ENCODE results near the gene UCHL3. TPM values are rescaled to one million over a fixed set of nuclear protein-coding genes. Genes with fewer than 3 reads are reported as not detected.

Gene UCHL3
- total RNA-seq, 1 donor from 2014 or later, result 34.3 TPM

GRCh38 chr13:75587679-75588078 is 38.1 kb downstream of the UCHL3 start:
- no peak for DNase-seq (ENCODE audit: low read depth, low spot score)
- H3K4me1 Mint-ChIP-seq, result no peaks in the 10 kb centered on the region

GRCh38 chr13:75596657-75597182 is 47.1 kb downstream of the UCHL3 start:
- H3K27me3 Mint-ChIP-seq (ENCODE audit: low read depth), result no peaks in the 10 kb centered on the region
- DNase-seq (ENCODE audit: low read depth, low spot score), result no peak
- H3K27ac Mint-ChIP-seq (ENCODE audit: unreplicated experiment), result no peak overlapping the region
- no peaks in the 10 kb centered on the region for H3K9me3 Mint-ChIP-seq
- TF ChIP-seq, protein P1, sequence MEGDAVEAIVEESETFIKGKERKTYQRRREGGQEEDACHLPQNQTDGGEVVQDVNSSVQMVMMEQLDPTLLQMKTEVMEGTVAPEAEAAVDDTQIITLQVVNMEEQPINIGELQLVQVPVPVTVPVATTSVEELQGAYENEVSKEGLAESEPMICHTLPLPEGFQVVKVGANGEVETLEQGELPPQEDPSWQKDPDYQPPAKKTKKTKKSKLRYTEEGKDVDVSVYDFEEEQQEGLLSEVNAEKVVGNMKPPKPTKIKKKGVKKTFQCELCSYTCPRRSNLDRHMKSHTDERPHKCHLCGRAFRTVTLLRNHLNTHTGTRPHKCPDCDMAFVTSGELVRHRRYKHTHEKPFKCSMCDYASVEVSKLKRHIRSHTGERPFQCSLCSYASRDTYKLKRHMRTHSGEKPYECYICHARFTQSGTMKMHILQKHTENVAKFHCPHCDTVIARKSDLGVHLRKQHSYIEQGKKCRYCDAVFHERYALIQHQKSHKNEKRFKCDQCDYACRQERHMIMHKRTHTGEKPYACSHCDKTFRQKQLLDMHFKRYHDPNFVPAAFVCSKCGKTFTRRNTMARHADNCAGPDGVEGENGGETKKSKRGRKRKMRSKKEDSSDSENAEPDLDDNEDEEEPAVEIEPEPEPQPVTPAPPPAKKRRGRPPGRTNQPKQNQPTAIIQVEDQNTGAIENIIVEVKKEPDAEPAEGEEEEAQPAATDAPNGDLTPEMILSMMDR (conservative IDR thresholded peaks at IDR 0.05), result no peak
- no peaks in the 10 kb centered on the region for H3K4me1 Mint-ChIP-seq
- no peak overlapping the region for H3K4me3 Mint-ChIP-seq
- H3K36me3 Mint-ChIP-seq (ENCODE audit: low read depth), result peaks cover 11% of the 10 kb centered on the region

More at GRCh38 chr13:75587679-75588078, 38.1 kb downstream of the UCHL3 start:
- H3K27ac Mint-ChIP-seq (ENCODE audit: unreplicated experiment), result no peak overlapping the region
- TF ChIP-seq, protein P1 (conservative IDR thresholded peaks at IDR 0.05), result no peak
- H3K9me3 Mint-ChIP-seq, result peaks cover 10% of the 10 kb centered on the region
- H3K27me3 Mint-ChIP-seq (ENCODE audit: low read depth), result no peaks in the 10 kb centered on the region
- peaks cover 36% of the 10 kb centered on the region for H3K36me3 Mint-ChIP-seq (ENCODE audit: low read depth)
- no peak overlapping the region for H3K4me3 Mint-ChIP-seq

- Mint-ChIP-seq H3K27me3 (ENCODE audit: low read depth) (no peaks in the 10 kb centered on the region), H3K27ac (ENCODE audit: unreplicated experiment) (no peak overlapping the region), H3K36me3 (ENCODE audit: low read depth) (peaks cover 11% of the 10 kb centered on the region), H3K9me3 (no peaks in the 10 kb centered on the region), H3K4me1 (no peaks in the 10 kb centered on the region), H3K4me3 (no peak overlapping the region)
- TF ChIP-seq, protein P1 (conservative IDR thresholded peaks at IDR 0.05), result no peak
- DNase-seq (ENCODE audit: low read depth, low spot score), result no peak
These were observed 50.8 kb downstream of the UCHL3 start for GRCh38 chr13:75600371-75600770.

- no peaks in the 10 kb centered on the region for H3K27me3 Mint-ChIP-seq (ENCODE audit: low read depth)
- no peaks in the 10 kb centered on the region for H3K9me3 Mint-ChIP-seq
- H3K36me3 Mint-ChIP-seq (ENCODE audit: low read depth), result peaks cover 12% of the 10 kb centered on the region
- no peak overlapping the region for H3K4me3 Mint-ChIP-seq
- no peak for DNase-seq (ENCODE audit: low read depth, low spot score)
- TF ChIP-seq, protein P1 (conservative IDR thresholded peaks at IDR 0.05), result no peak
- H3K27ac Mint-ChIP-seq (ENCODE audit: unreplicated experiment), result no peak overlapping the region
- H3K4me1 Mint-ChIP-seq, result no peaks in the 10 kb centered on the region
These were observed 53.4 kb downstream of the UCHL3 start for GRCh38 chr13:75603038-75603437.

- H3K27ac Mint-ChIP-seq (ENCODE audit: unreplicated experiment), result no peak overlapping the region
- no peaks in the 10 kb centered on the region for H3K27me3 Mint-ChIP-seq (ENCODE audit: low read depth)
- no peaks in the 10 kb centered on the region for H3K4me1 Mint-ChIP-seq
- no peak overlapping the region for H3K4me3 Mint-ChIP-seq
- H3K36me3 Mint-ChIP-seq (ENCODE audit: low read depth), result peaks cover 8% of the 10 kb centered on the region
- DNase-seq (ENCODE audit: low read depth, low spot score), result no peak
- TF ChIP-seq, protein P1 (conservative IDR thresholded peaks at IDR 0.05), result no peak
- no peaks in the 10 kb centered on the region for H3K9me3 Mint-ChIP-seq
These were observed 57.9 kb downstream of the UCHL3 start for GRCh38 chr13:75607447-75607846.

All from neural crest cell (in vitro differentiated cells).